ENCODE measurements around the gene PREB. TPM values are rescaled to one million over a fixed set of nuclear protein-coding genes. Genes with fewer than 3 reads are reported as not detected.

Gene PREB
- total RNA-seq, 2 donors from 2014 or later = 91.6 to 109 TPM

- H3K27me3 Mint-ChIP-seq = no peaks in the 10 kb centered on the region
- no peak overlapping the region for H3K4me3 Mint-ChIP-seq
- peak overlapping the region in 1 of 2 donors; percentile 37 for H3K27ac Mint-ChIP-seq
- H3K4me1 Mint-ChIP-seq (ENCODE audit: low read depth in 2 of 2) = peaks cover 21 to 38% of the 10 kb centered on the region in 2 donors
- DNase-seq (ENCODE audit: low spot score) = no peak
- no peaks in the 10 kb centered on the region for H3K9me3 Mint-ChIP-seq
- no peak for ATAC-seq
- H3K36me3 Mint-ChIP-seq = no peaks in the 10 kb centered on the region
These were observed 51.5 kb downstream of the PREB start for GRCh38 chr2:27082773-27083409.

GRCh38 chr2:27081984-27082772 is 52.3 kb downstream of the PREB start:
- Mint-ChIP-seq H3K27me3 (no peaks in the 10 kb centered on the region), H3K4me3 (peak overlapping the region; percentile 89), H3K36me3 (no peaks in the 10 kb centered on the region), H3K4me1 (ENCODE audit: low read depth in 2 of 2) (peaks cover 24 to 45% of the 10 kb centered on the region in 2 donors), H3K27ac (peak overlapping the region; percentile 96 to 98), H3K9me3 (no peaks in the 10 kb centered on the region)
- DNase-seq (ENCODE audit: low spot score) = no peak
- ATAC-seq = no peak

Other genes starting within 250 kb of the PREB start
- 10 to 100 TPM in 1 of 2 donors, 1 to 10 TPM in 1; 5.7 to 10.0 TPM for gene MAPRE3, start 164.0 kb downstream of the PREB start, total RNA-seq
- 100 to 1,000 TPM; 132 to 176 TPM for gene TMEM214, start 101.7 kb downstream of the PREB start, total RNA-seq
- 10 to 100 TPM; 12.5 to 20.5 TPM for gene AGBL5, start 83.0 kb downstream of the PREB start, total RNA-seq
- 100 to 1,000 TPM; 286 to 393 TPM for gene OST4, start 63.0 kb downstream of the PREB start, total RNA-seq
- 10 to 100 TPM in 1 of 2 donors, 1 to 10 TPM in 1; 8.7 to 14.2 TPM for gene EMILIN1, start 56.0 kb downstream of the PREB start, total RNA-seq
- 1 to 10 TPM; 2.5 to 5.1 TPM for gene KHK, start 47.9 kb downstream of the PREB start, total RNA-seq
- 1 to 10 TPM in 1 of 2 donors, under 1 TPM in 1; 0.36 to 1.4 TPM for gene CGREF1, start 15.5 kb downstream of the PREB start, total RNA-seq
- under 1 TPM in 1 of 2 donors, not detected in 1; 0.25 TPM for gene ABHD1, start 10.8 kb downstream of the PREB start, total RNA-seq
- not detected for gene PRR30, start 4.8 kb upstream of the PREB start, total RNA-seq
- not detected for gene TCF23, start 14.4 kb upstream of the PREB start, total RNA-seq
- gene ATRAID, start 77.4 kb upstream of the PREB start, total RNA-seq = 10 to 100 TPM; 59.3 to 59.9 TPM
- 100 to 1,000 TPM in 1 of 2 donors, 10 to 100 TPM in 1; 40.7 to 123 TPM for gene SLC5A6, start 77.6 kb upstream of the PREB start, total RNA-seq
- gene CAD, start 82.7 kb upstream of the PREB start, total RNA-seq = 100 to 1,000 TPM in 1 of 2 donors, 10 to 100 TPM in 1; 50.6 to 175 TPM
- gene SLC30A3, start 128.4 kb upstream of the PREB start, total RNA-seq = not detected
- not detected for gene DNAJC5G, start 140.8 kb upstream of the PREB start, total RNA-seq
- gene TRIM54, start 147.8 kb upstream of the PREB start, total RNA-seq = under 1 TPM; 0.28 to 0.33 TPM
- 1 to 10 TPM; 1.3 TPM for gene UCN, start 173.8 kb upstream of the PREB start, total RNA-seq
- gene MPV17, start 188.5 kb upstream of the PREB start, total RNA-seq = 10 to 100 TPM; 92.4 to 96.1 TPM
- gene GTF3C2, start 222.1 kb upstream of the PREB start, total RNA-seq = 100 to 1,000 TPM in 1 of 2 donors, 10 to 100 TPM in 1; 85.4 to 107 TPM
- gene EIF2B4, start 235.7 kb upstream of the PREB start, total RNA-seq = 10 to 100 TPM; 49.5 to 52.0 TPM
- gene SNX17, start 236.0 kb upstream of the PREB start, total RNA-seq = 100 to 1,000 TPM; 100 to 113 TPM
- 10 to 100 TPM; 21.8 to 23.6 TPM for gene ZNF513, start 246.1 kb upstream of the PREB start, total RNA-seq